Measurements from ENCODE around the gene SMYD1. TPM values are rescaled to one million over a fixed set of nuclear protein-coding genes. Genes with fewer than 3 reads are reported as not detected.

Gene SMYD1
- total and polyA plus RNA-seq, 4 experiments from 2014 or later, result not detected

DNA sequence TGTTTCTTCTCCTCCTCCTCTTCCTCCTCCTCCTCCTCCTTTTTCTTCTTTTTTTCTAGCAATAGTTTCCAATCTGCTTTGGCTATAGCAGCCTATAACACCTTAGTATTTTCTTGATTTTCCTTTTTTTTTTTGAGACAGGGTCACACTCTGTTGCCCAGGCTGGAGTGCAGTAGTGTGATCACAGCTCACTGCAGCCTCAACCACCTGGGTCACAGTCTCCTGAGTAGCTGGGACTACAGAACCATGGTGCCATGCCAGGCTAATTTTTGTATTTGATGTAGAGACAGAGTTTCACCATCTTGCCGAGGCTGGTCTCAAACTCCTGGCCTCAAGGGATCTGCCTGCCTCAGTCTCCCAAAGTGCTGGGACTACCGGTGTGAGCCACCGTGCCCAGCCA is 91.9 kb downstream of the SMYD1 start:
- Mint-ChIP-seq H3K36me3 (no peaks in the 10 kb centered on the region), H3K27ac (no peak overlapping the region), H3K9me3 (peaks cover 0 to under 1% (median 0%) of the 10 kb centered on the region in 8 donors), H3K4me3 (no peak overlapping the region), H3K4me1 (peaks cover 0 to 2% (median under 1%) of the 10 kb centered on the region in 4 donors), H3K27me3 (no peaks in the 10 kb centered on the region)
- H3K4me3 ChIP-seq (ENCODE audit: low read length in 2 of 2), result no peak overlapping the region
- H3K4me1 ChIP-seq (ENCODE audit: insufficient read depth, low read length), result no peaks in the 10 kb centered on the region
- no peaks in the 10 kb centered on the region for H3K36me3 ChIP-seq (ENCODE audit: insufficient read depth, low read length)
- CTCF ChIA-PET (ENCODE audit: partially characterized antibody), result interaction anchor here (0.7 to 7.4 kb wide), 9 partner anchors 9 to 161 kb away, joined by 3 to 116 read pairs (median 3); no protein-coding TSS in a partner anchor
- H3K9me3 ChIP-seq (ENCODE audit: control insufficient read depth in 1 of 2, low read length in 2 of 2), result no peaks in the 10 kb centered on the region
- H3K27me3 ChIP-seq (ENCODE audit: insufficient read depth, low read length), result no peaks in the 10 kb centered on the region
- intact Hi-C loops (cut with micrococcal nuclease), result no loop called here
- POLR2A ChIA-PET (ENCODE audit: partially characterized antibody), result interaction anchor here (0.7 kb wide), 1 partner anchor 99 kb away, joined by 5 read pairs; no protein-coding TSS in a partner anchor
- DNase-seq, result no peak
- no peak overlapping the region for H3K27ac ChIP-seq (ENCODE audit: low read depth, low read length)

DNA sequence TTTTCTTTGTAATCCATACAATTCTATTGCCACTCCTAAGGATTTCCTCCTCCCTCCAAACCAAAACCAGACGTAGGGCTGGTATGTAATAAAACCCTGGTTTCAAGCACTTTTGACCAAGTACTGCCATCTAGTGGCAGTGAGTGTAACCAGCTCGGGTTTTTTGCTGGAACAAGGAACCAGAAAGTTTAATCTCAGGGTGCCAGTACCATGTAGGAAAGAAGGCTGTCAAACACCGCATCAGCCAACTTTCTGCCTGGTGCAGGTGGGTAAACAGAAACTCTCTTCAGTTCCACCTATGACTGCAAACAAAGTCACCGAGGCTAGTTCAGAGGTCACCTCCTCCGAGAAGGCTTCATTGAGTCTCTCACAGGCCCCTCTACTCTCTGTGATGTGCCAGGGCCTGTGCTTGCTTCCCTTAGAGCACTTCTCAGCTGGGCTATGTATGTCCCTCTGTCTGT is 92.4 kb downstream of the SMYD1 start:
- Mint-ChIP-seq H3K4me1 (peaks cover 0 to 2% (median under 1%) of the 10 kb centered on the region in 4 donors), H3K36me3 (no peaks in the 10 kb centered on the region), H3K27ac (no peak overlapping the region), H3K9me3 (no peaks in the 10 kb centered on the region), H3K27me3 (no peaks in the 10 kb centered on the region), H3K4me3 (no peak overlapping the region)
- no peaks in the 10 kb centered on the region for H3K27me3 ChIP-seq (ENCODE audit: insufficient read depth, low read length)
- ChIA-PET POLR2A (ENCODE audit: partially characterized antibody) (interaction anchor here (0.7 to 1.5 kb wide), 2 partner anchors 99 to 158 kb away, joined by 3 to 5 read pairs; no protein-coding TSS in a partner anchor), CTCF (ENCODE audit: partially characterized antibody) (interaction anchor here (0.7 to 7.4 kb wide), 11 partner anchors 9 to 160 kb away, joined by 3 to 116 read pairs (median 4); no protein-coding TSS in a partner anchor)
- no peaks in the 10 kb centered on the region for H3K36me3 ChIP-seq (ENCODE audit: insufficient read depth, low read length)
- H3K4me3 ChIP-seq (ENCODE audit: low read length in 2 of 2), result no peak overlapping the region
- DNase-seq, result peak; percentile 44 to 56 (median 54)
- H3K4me1 ChIP-seq (ENCODE audit: insufficient read depth, low read length), result no peaks in the 10 kb centered on the region
- no peak overlapping the region for H3K27ac ChIP-seq (ENCODE audit: low read depth, low read length)
- H3K9me3 ChIP-seq (ENCODE audit: control insufficient read depth in 1 of 2, low read length in 2 of 2), result no peaks in the 10 kb centered on the region
- intact Hi-C loops (cut with micrococcal nuclease), result loop anchor here (1.0 kb wide), 1 partner anchor 100 kb away; no protein-coding TSS in a partner anchor

DNA sequence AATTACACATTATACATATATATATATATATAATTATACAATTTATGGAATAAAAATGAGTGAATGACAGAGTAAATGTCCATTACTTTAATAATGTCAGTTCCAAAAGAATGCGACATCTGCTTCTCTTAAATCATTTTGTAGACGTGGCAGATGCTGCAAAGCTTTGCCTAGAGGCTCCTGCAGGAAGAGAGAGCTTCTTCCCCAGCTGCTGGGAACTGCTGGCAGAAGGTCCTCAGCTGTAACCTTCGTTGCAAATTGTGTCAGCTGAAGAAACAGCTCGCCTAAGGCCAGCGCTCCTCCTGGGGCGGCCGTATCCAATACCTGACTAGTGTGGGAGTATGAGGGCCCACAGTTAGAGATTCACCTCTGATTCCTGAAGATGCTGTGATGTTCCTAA is 92.9 kb downstream of the SMYD1 start:
- no peak for DNase-seq
- Mint-ChIP-seq H3K4me1 (peaks cover 0 to 2% (median under 1%) of the 10 kb centered on the region in 4 donors), H3K27ac (no peak overlapping the region), H3K9me3 (no peaks in the 10 kb centered on the region), H3K36me3 (no peaks in the 10 kb centered on the region), H3K4me3 (no peak overlapping the region), H3K27me3 (no peaks in the 10 kb centered on the region)
- CTCF ChIA-PET (ENCODE audit: partially characterized antibody), result interaction anchor here (1.0 to 7.4 kb wide), 9 partner anchors 8 to 160 kb away, joined by 3 to 116 read pairs (median 4); no protein-coding TSS in a partner anchor
- intact Hi-C loops (cut with micrococcal nuclease), result loop anchor here (1.0 kb wide), 1 partner anchor 100 kb away; no protein-coding TSS in a partner anchor
- H3K9me3 ChIP-seq (ENCODE audit: control insufficient read depth in 1 of 2, low read length in 2 of 2), result no peaks in the 10 kb centered on the region
- H3K4me1 ChIP-seq (ENCODE audit: insufficient read depth, low read length), result no peaks in the 10 kb centered on the region
- no peaks in the 10 kb centered on the region for H3K36me3 ChIP-seq (ENCODE audit: insufficient read depth, low read length)
- no peak overlapping the region for H3K27ac ChIP-seq (ENCODE audit: low read depth, low read length)
- POLR2A ChIA-PET (ENCODE audit: partially characterized antibody), result interaction anchor here (1.5 kb wide), 1 partner anchor 159 kb away, joined by 3 read pairs; no protein-coding TSS in a partner anchor
- no peaks in the 10 kb centered on the region for H3K27me3 ChIP-seq (ENCODE audit: insufficient read depth, low read length)
- H3K4me3 ChIP-seq (ENCODE audit: low read length in 2 of 2), result no peak overlapping the region

DNA sequence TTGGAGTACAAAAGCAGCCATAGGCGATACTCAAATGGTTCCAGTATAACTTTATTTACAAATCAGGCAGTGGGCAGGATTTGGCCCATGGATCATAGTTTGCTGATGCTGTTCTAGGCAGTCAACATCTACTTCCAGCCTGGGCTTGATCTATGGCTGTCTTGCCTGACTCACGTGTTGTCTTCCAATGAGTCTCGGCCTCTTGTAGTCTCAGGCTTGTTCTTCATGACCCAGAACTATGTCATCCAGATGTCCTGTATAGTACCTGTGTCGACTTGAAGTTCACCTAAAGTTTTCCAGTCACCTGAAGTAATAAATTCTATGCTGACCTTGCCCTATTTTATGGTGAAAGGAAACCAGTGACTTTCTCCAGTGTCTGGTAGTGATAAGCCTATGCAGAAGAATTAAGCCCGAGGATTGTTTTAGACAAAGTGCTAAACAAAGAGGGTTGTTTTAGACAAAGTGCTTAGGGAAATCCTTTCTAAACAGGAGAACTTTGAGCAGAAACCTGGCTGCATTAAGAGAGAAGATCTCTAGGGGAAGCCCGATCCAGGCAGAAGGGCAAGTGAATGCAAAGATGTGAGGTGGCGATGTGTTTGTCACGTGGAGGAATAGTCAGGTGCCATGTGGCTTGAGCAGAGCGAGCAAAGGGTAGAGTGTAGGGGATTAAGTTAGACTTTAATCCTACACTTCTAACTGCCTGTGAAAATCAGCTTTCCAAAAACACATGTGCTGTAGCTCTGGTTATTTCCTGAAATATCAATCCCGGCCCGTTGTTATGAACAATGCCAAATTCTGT is 94.0 kb downstream of the SMYD1 start:
- H3K9me3 Mint-ChIP-seq, result no peaks in the 10 kb centered on the region
- no peaks in the 10 kb centered on the region for H3K27me3 Mint-ChIP-seq
- H3K4me1 Mint-ChIP-seq, result peaks cover 0 to 2% (median under 1%) of the 10 kb centered on the region in 4 donors
- H3K4me3 ChIP-seq (ENCODE audit: low read length in 2 of 2), result no peak overlapping the region
- ChIA-PET POLR2A (ENCODE audit: partially characterized antibody) (interaction anchor here (1.5 kb wide), 1 partner anchor 160 kb away, joined by 3 read pairs; no protein-coding TSS in a partner anchor), CTCF (ENCODE audit: partially characterized antibody) (interaction anchor here (1.2 to 7.4 kb wide), 2 partner anchors 13 to 101 kb away, joined by 3 to 116 read pairs; no protein-coding TSS in a partner anchor)
- intact Hi-C loops (cut with micrococcal nuclease), result no loop called here
- DNase-seq, result no peak
- no peaks in the 10 kb centered on the region for H3K4me1 ChIP-seq (ENCODE audit: insufficient read depth, low read length)
- no peak overlapping the region for H3K27ac ChIP-seq (ENCODE audit: low read depth, low read length)
- no peaks in the 10 kb centered on the region for H3K36me3 ChIP-seq (ENCODE audit: insufficient read depth, low read length)
- H3K9me3 ChIP-seq (ENCODE audit: control insufficient read depth in 1 of 2, low read length in 2 of 2), result no peaks in the 10 kb centered on the region
- H3K27ac Mint-ChIP-seq, result no peak overlapping the region
- no peaks in the 10 kb centered on the region for H3K27me3 ChIP-seq (ENCODE audit: insufficient read depth, low read length)
- H3K4me3 Mint-ChIP-seq, result no peak overlapping the region
- no peaks in the 10 kb centered on the region for H3K36me3 Mint-ChIP-seq

Small RNA genes within 50 kb of the gene (microRNA-seq; reads per million reads assigned to microRNA genes)
- not detected for gene MIR4780 (ENCODE audit: borderline microRNAs expressed, borderline number of aligned reads, borderline replicate concordance)

Other genes with a start within 250 kb of the SMYD1 start
- gene RGPD2, start 242.0 kb upstream of the SMYD1 start, total RNA-seq, result 10 to 100 TPM; 16.1 to 16.4 TPM
- gene RGPD2, start 242.0 kb upstream of the SMYD1 start, polyA plus RNA-seq, result 10 to 100 TPM; 13.6 to 14.2 TPM
- 1 to 10 TPM in 1 of 2 experiments, not detected in 1; 4.3 TPM for gene RNU2-63P, start 51.3 kb upstream of the SMYD1 start, total RNA-seq
- gene RNU2-63P, start 51.3 kb upstream of the SMYD1 start, polyA plus RNA-seq, result 1 to 10 TPM in 1 of 2 donors, not detected in 1; 7.0 TPM
- gene KRCC1, start 12.0 kb upstream of the SMYD1 start, total RNA-seq, result 10 to 100 TPM; 32.3 to 35.7 TPM
- 10 to 100 TPM; 37.2 to 40.1 TPM for gene KRCC1, start 12.0 kb upstream of the SMYD1 start, polyA plus RNA-seq
- gene FABP1, start 60.2 kb downstream of the SMYD1 start, total RNA-seq, result not detected
- not detected for gene FABP1, start 60.2 kb downstream of the SMYD1 start, polyA plus RNA-seq
- gene THNSL2, start 102.5 kb downstream of the SMYD1 start, total RNA-seq, result 1 to 10 TPM in 1 of 2 experiments, under 1 TPM in 1; 0.64 to 1.1 TPM
- gene THNSL2, start 102.5 kb downstream of the SMYD1 start, polyA plus RNA-seq, result under 1 TPM in 1 of 2 donors, not detected in 1; 0.08 TPM